ELR (cell line): Measurements from ENCODE around the gene TOM1.

Source experiments
- DNase-seq: peaks from one replicate; pipeline ENCODE4 v3.0.0-alpha.2; 2015; ENCODE audit warnings: low read depth

TOM1 gene

DNA sequence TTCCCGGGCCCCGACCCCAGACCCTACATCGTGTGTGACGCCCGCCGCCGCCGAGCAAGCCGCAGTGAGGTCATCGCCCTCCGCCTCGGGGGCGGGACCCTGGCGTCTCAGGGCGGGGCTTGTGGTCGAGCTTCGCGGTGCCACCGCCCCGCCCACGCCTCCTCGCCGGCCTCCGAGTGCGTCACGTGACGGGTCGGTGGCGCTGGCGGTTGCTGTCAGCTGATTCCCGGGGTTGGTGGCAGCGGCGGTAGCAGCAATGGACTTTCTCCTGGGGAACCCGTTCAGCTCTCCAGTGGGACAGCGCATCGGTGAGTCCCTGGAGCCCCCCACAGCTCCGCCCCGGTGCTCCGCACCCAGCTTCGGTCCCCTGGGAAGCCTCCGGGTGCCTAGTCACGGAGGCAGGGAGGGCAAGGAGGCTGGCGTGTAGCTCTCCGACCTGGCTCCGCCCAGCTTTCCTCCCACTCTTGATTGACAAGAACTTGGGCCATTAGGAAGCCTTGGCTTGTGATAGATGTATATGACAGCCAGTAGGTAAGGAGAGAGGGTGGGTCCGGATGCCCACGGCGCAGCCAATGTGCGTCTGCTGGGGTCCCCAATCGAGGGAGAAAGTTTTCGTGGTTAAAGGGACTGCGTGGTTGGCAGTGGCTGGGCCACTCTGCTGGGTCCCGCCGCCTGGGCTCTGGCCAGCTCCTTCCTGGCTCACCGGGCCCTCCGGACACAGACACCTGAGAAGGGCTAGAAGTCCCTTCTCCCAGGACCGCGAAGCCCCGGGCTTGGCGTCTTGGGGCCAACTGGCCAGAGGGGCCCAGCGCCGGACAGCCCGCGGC is at the start of gene TOM1:
TSS of gene TOM1 (plus strand) at position 222 of the 827 bp plus-strand sequence. CDS start at position 257, 35 bp downstream.
- peak; percentile 100 for DNase-seq

DNA sequence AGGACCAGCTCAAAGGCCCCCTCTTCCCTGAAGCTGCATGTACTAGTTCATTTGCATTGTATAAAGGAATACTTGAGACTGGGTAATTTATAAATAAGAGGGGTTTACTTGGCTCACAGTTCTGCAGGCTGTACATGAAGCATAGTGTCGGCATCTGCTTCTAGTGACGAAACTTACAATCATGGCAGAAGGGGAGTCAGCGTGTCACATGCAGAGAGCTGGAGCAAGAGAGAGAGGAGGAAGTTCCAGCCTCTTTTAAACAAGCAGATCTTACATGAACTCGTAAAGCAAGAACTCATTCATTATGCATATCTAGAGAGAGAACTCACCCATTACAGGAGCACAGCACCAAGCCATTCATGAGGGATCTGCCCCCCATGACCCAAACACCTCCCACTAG is 49.5 kb upstream of the TOM1 start:
- no peak for DNase-seq

DNA sequence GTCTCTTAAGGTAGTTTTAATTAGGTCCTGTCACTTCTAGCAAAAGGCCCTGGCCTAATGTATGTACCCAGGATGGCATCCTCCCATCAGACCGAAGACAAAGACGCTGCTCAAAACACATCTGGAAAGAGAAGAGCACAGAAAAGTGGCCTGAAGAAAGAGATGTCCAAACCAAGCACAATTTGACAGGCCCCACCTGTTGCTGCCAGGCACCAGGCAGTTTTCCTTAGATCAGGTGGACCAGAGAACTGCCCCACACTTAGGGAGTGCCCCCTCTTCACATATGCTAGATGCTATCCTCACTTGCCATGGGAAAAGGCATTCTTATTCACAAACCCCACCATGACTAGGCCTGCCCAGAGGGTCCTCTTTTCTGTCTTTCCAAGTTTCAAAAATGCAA is 45.7 kb upstream of the TOM1 start:
- DNase-seq, result no peak

DNA sequence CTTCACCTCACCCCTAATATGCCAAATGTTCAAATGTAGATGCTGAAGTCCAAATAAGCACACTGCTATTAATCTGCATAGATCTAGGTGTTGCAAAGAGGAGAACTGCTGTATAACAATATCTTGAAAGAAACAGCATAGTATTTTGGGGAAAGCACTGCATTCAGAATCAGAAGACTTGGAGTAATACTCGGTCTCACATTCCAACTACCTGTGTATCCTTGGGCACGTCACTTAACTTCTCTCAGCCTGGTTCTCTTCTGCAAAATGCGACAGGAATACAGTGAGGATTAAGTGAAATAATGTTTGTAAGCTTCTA is 42.7 kb upstream of the TOM1 start:
- no peak for DNase-seq

DNA sequence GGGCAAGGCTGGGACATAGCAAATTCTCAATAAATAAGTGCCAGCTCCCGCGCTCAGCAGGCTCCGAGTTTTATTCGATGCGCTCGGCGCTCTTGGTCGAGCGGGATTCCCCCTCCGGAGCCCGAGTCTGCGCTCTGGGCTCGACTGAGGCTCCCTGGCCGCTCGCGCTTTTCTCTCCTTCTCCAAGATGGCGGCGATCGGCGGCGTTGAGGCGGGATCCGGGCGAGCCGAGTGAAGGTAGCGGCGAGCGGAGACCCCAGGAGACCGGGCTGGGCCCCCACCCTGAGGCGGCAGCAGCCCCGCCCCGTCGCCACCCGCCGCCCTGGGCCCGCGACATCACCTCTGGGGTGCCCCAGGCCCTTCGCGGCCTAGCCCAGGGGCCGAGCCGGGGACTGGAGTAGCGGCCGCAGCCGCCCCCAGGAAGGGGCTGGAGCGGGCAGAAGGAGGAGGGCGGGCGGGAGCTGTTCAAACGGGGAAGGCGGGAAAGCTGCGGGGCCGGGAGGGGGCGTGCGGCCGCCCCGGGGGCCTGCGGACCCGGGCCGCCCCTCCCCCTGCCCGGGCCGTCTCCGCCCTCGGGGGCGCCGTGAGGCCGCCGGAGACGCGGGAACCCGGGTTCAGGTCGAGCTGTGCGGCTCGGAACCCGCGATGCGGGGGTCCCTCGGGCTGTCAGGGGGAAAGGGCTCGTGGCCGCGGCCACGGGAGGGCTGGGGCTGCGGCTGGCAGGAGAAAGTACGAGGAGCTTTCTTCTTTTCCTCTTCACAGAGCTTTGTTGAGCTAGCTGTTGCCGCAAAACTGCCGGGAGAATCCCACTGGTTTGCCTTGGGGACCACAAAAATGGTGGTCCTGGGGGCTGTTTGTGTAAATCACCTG is 42.1 kb upstream of the TOM1 start, which contains the start of gene HMGXB4:
TSS of gene HMGXB4 (plus strand) at position 173 of the 870 bp plus-strand sequence. CDS start 4,898 bp downstream, outside the sequence.
- peak; percentile 93 for DNase-seq

DNA sequence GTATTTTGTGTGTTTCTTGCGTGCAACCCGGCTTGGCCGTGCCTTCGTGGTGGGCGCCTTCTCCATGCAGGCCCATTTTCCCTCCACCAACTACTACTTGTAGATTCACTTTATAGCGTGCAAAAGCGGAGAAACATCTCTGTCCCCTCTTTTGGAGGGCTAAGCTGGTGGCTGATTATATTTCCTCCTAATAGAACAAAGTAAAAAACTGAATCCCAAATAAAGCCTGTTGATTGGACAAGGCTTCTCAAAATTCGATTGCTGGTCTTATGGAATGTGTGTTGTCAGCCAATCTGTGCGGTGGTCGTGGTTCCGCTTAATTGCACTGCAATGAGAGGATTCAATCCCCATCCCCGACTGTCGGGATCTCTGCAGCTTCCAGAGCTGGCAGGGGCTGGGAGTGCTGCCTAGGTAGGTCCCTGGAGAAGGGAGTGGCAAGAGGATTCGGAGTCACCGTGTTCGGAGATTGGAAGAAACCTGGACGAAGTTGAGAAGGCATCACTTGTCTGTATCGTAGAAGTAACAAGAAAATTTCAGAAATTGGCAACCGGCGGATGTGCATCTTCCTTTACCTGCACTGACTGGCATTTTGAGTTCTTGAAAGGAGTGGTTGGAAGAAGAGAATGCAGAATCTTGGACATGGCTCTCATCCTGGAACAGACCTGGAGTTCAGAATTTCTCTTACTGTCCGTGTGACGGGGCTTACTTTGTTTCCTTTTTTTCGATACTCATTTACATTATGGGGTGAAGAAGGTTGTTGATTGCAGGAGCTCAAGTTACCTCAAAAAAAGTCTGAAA is 41.3 kb upstream of the TOM1 start:
- DNase-seq, result peak; percentile 46

DNA sequence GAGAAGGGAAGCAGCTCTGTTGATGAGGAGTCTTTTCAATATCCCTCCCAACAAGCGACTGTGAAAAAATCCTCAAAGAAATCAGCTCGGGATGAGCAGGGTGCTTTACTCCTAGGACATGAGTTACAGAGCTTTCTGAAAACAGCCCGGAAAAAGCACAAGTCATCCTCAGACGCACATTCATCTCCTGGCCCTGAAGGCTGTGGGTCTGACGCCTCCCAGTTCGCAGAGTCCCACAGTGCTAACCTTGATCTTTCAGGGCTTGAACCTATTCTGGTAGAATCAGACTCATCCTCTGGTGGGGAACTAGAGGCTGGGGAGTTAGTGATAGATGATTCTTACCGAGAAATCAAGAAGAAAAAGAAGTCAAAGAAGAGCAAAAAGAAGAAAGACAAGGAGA is 34.7 kb upstream of the TOM1 start:
- no peak for DNase-seq

DNA sequence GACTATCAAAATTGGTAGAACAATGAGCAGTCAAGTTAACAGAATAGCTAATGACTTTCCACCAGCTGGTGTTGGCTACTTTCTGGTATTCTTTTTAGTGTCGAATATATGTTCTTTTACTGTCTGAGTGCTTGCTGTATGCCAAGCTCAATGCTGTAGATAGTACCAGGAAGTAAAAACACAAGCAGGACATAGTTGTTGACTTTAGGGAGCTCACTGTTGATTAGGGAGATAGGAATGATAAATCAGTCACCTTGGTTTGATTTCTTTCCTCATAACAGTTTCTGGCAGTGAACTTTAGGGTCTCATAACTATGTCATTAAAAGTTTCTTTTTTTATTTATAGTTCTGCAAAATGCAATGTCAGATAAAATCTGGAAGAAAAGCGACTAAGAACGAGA is 33.4 kb upstream of the TOM1 start:
- DNase-seq, result no peak

DNA sequence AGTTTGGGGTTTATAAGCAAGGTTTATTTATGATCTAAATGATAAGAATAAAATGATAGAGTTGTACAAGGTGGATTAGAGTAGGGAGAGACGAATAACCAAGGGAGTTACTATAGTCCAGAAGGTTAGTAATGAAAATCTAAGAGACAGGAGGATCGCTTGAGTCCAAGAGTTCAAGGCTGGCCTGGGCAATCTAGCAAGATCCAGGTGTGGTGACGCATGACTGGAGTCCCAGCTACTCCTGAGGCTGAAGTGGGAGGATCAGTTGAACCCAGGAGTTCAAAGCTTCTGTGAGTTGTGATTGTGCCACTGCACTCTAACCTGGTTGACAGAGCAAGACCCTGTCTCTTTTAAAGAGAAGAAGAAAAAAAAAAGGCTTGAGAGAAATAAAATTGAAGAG is 30.1 kb upstream of the TOM1 start:
- DNase-seq, result no peak

DNA sequence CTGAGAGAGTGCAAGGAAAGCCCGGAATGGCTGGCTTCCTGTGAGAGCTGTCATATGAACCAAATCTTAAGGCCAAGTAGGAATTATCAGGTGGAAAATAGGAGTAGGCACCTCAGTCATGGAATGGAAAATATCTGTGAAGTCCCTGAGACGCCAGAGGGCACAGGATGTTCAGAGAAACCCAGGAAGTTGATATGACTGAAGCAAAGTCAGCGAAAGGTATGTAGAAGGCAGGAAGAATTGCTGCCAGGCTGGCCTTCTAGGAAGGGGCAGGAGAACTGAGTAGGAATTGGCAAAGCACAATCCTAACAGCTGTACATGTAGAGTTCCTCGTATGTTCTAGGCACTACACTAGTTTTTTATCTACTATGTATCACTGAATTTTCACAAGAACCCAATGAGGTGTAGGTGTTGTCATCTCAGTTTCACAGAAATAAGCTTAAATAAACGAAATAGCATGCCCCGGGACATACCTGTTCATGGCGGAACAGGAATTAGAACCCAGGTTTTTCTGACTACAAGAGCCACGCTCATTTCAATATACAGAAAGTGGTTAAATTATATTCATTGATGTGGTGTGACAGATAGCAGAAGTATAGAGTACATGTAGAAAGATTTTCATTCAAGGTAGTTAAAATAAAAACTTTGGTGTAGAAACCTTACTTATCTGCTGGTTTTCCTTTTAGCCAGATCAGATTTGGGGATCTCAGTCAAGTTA is 25.4 kb upstream of the TOM1 start:
- DNase-seq, result peak; percentile 11

DNA sequence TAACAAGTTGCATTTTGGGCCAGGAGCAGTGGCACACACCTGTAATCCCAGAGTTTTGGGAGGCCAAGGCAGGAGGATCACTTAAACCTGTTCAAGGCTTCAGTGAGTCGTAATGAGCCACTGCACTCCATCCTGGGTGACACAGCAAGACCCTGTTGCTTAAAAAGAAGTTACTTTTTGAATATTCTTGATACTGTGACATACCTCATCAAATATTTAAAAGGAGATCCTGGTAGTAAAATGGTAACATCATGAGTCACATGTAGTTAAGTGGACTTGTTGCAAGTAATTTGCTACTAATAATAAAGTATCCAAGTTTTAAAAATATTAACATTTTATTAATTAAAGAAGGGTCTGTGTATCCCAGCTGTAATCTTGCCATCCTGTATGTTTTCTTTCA is 24.1 kb upstream of the TOM1 start:
- DNase-seq, result peak; percentile 65

DNA sequence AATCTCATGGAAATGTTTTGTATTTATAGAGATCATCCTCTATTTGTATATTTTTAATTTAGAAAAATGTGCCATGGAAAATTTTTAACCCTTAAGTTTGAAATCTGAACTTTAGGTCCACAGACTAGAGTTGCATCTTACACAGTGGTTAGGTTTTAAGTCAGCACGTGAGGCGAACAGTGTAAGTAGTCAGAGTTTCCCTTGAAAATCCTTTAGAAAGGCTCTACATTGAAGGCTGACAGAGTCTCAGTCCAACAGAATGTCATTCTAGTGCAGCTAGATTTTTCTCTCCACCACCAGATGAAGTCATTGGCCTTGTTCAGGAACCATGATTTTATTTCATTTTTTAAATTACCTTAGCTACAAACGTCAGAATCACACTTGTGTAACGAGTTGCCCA is 23.7 kb upstream of the TOM1 start:
- DNase-seq, result no peak

DNA sequence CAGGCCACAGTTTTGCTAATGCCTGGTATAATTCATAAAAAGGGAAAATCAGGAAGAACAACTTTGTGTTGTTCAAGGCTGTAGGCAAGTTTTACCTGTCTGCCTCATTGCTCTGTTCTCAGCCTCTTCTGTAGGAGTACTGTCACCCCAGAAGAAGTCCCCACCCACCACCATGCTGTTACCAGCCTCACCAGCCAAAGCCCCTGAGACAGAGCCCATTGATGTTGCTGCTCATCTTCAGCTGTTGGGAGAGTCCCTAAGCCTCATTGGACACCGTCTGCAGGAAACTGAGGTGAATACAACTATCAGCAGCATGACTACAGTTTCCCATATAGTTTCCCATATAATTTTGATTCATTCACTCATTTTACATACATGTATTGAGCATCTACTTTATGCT is 11.6 kb upstream of the TOM1 start:
- DNase-seq, result no peak

DNA sequence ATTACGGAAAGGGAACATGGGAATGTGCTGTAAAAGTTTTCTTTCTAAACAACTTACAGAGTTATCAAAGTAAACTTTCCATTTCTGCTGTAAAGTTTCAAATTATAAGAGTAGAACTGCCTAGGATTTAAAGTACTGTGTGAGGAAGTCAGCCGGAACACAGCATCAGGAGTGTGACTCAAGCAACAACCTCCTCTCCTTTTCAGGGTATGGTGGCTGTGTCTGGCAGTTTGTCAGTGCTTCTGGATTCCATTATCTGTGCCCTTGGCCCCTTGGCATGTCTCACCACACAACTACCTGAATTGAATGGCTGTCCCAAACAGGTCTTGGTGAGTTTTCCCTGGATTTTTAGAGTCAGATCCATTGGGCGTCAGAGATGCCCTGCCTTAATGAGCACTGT is 6.9 kb upstream of the TOM1 start:
- no peak for DNase-seq

DNA sequence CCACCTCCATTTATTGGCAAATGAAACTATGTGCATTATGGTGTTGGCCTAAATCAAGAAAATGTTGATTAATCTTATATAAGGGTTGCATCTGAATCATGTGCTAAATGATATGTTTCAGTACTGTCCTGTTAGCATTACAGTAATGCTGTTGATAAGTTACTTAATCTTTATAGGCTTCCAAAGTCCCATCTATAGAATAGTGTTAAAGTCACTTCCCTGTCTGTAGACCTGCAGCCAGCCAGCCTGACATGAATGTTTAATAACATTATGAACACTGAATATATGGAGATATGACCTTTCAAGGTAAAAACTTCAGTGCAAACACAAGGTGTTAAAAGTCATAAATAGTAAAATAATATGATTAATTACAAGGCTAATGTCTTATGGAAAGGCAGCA is 3.6 kb upstream of the TOM1 start:
- DNase-seq, result no peak

DNA sequence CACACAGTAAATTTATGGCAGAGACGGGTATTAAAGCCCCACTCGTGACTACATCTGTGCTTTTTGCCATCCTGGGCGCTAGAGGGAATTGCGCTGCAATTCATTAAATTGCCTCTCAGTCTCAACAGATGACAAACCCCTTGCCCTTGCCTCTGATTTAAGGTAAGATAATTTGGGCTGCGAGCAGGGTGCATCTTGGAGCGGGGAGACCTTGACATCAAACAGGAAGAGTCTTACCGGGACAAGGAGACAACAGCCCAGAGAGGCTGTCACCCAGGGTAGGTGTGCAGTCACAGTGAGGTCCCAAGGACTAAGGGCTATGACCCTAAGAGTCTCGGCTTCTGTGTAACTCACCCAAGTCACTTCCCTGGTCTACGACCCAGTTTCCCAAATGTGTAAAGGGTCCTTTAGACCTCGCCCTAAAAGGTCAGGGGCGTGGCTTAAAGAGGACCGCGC is 449 bp upstream of the TOM1 start:
- peak; percentile 60 for DNase-seq

DNA sequence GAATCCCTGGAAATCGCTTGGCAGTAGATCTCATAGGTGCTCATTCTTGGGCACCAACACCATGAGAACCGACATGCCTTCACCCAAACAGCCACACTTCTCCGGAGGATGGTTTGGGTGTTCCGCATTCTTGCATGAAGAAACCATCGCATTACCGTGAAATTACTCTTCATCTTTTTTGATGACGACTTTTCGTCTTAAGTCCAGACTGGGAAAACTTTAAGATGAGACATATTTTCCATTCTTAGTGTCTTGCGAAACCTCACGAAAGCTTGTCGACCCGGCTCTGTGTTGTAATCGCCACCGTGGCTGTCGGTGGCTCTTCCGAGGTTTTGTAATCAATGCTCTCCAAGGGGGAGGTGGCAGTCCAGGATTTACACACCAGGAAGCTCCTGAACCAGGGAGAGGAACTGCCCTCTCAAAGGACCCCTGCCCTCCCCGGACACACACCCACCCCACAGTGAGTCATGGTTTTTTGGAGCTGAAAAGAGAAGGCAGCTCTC is 1.7 kb downstream of the TOM1 start:
- peak; percentile 94 for DNase-seq

DNA sequence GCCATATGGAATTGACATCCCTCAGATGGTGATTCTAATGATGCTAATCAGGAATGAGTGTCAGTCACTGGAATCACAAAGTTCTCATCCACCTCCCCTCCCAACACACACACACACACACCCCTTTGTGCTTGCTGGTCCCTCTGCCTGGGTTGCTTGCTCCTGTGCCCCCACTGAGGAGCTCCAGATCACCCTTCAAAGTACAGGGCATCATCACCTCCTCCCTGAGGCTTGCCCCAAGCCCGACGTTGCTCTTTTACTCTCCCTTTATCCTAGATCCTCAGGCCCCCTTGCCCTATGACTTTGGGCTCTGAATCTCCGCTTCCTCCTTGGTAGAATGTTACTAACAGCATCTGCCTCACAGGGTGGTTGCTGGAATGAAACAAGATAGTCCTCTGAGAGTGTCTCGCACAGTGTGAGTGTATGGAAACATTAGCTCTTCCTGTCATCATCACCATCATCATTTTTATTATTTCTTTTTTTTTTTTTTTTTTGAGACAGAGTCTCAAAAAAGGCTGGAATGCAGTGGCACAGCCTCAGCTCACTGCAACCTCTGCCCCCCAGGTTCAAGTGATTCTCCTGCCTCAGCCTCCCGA is 3.4 kb downstream of the TOM1 start:
- no peak for DNase-seq

DNA sequence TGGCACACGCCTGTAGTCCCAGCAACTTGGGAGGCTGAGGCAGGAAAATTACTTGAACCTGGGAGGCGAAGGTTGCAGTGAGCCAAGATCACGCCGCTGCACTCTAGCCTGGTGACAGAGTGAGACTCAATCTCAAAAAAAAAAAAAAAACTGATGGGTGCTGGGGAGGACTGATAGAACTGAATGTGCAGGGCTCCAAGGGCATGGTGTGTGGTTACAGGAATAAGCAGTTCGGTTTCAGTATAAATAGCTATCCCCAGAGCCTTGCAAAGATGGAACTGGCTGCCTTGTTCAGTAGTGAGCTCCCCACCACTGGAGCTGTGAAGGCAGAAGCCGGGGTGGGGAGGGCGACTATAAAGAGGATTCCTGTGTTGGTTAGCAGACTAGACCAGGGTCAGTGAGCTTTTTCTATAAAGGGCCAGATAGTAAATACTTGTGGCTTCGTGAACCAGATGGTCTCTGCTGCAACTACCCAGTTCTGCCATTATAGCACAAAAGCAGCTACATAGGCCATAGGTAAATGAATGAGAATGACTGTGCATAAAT is 5.9 kb downstream of the TOM1 start:
- no peak for DNase-seq

DNA sequence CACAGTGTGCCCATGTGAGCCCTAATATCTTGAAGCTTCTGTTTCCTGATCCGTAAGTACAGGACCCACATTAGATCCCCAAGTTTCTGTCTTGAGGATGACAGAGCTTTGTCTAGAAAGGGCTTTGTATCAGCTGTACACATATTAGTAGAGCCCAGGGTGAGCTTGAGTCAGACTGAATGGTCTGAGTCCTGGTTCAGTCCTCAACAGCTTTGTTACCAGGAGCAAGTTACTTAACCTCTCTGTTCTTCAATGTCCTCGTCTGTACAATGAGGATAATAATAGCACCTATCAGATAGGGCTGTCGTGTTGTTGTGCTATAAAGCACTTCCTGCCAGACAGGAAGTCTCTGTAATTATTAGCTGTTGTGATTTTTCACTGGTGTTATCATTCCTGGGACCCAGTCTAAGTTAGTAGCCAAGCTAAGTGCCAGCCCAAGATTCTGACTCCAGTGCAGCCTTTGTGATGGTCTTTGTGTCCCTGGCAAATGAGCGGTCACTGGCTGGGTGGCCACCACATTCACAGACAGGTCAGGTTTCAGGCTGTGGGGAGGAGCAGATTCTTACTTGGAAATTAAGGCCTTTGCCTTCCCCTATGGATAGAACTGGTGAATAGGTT is 6.8 kb downstream of the TOM1 start:
- DNase-seq, result no peak
